Endometrial microvascular endothelial cells (primary cell): ENCODE results near the gene RBP4. TPM values are rescaled to one million over a fixed set of nuclear protein-coding genes. Genes with fewer than 3 reads are reported as not detected.

Experiments used
- in situ Hi-C: cut with HindIII; loops from 2 replicates; pipeline ENCODE4 v1.10.0; 2017; ENCODE audit warnings: low sequenced_read_pairs, low pct_unique_long_range_greater_than_20kb; ENCODE audit errors: inconsistent ontology term
- total RNA-seq: library from RNA; depleted of rRNA; stranded (reverse); fragments of >200 nt; gene quantifications from one replicate; pipeline ENCODE4 v1.2.3, GENCODE V29; 2015; ENCODE audit errors: inconsistent ontology term

The RBP4 gene
- not detected for total RNA-seq

- in situ Hi-C loops = no loop called here
Observed at GRCh38 chr10:93601146-93601773, at the start of gene RBP4. TSS of gene RBP4 (minus strand) at chr10:93601235. CDS start at chr10:93601028, 207 bp downstream.

- in situ Hi-C loops = no loop called here
Observed at GRCh38 chr10:93639791-93640190, 38.8 kb upstream of the RBP4 start.

GRCh38 chr10:93630625-93631557 is 29.9 kb upstream of the RBP4 start:
- in situ Hi-C loops = no loop called here

GRCh38 chr10:93629647-93630305 is 28.7 kb upstream of the RBP4 start:
- in situ Hi-C loops = no loop called here

- in situ Hi-C loops = no loop called here
Observed at GRCh38 chr10:93628858-93629257, 27.8 kb upstream of the RBP4 start.

GRCh38 chr10:93622942-93623341 is 21.9 kb upstream of the RBP4 start:
- in situ Hi-C loops = no loop called here

- in situ Hi-C loops = no loop called here
Observed at GRCh38 chr10:93620925-93621324, 19.9 kb upstream of the RBP4 start.

- in situ Hi-C loops = no loop called here
Observed at GRCh38 chr10:93615576-93616235, 14.7 kb upstream of the RBP4 start.

- in situ Hi-C loops = no loop called here
Observed at GRCh38 chr10:93614101-93614825, 13.2 kb upstream of the RBP4 start.

- in situ Hi-C loops = no loop called here
Observed at GRCh38 chr10:93613126-93613525, 12.1 kb upstream of the RBP4 start.

DNA sequence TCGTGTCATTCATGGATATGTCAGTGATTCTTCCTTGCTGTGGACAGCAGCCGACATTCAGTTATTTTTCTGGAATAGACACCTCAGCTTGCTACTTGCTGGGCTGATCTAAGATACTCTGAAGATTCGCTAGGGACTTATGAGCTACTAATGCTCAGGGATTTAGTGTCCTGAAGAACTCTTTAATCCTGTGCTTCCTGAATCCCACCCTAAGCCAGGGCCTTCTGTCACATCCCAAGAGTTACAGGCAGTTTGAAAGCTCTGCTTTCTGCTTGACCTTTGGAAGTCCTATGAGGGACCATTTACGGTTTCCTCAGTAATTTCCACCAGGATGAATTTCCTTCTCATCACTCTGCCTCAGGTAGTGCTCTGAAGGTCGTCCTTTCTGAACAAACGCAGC is 11.3 kb upstream of the RBP4 start, which contains the start of gene PDE6C:
PDE6C (plus strand) TSS at position 227 of the 400 bp plus-strand sequence. CDS start 189 bp downstream, outside the sequence.
- in situ Hi-C loops = no loop called here

DNA sequence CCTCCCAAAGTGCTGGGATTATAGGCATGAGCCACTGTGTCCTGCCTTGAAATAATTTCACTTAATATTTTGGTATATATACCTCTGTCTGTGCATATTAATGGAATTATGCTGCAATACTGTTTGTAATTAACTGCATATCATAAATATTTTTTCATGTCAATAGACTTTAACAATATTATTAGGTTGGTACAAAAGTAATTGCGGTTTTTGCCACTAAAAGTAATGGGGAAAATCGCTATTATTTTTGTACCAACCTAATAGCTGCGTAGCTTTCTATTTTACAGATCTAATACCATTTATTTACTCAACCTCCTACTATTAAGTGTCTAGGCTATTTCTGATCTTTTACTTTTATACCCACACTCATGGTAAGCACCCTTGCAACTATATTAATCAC is 7.4 kb upstream of the RBP4 start:
- in situ Hi-C loops = no loop called here

- in situ Hi-C loops = no loop called here
Observed at GRCh38 chr10:93604146-93604545, 3.1 kb upstream of the RBP4 start.

GRCh38 chr10:93603023-93603422 is 2.0 kb upstream of the RBP4 start:
- in situ Hi-C loops = no loop called here

DNA sequence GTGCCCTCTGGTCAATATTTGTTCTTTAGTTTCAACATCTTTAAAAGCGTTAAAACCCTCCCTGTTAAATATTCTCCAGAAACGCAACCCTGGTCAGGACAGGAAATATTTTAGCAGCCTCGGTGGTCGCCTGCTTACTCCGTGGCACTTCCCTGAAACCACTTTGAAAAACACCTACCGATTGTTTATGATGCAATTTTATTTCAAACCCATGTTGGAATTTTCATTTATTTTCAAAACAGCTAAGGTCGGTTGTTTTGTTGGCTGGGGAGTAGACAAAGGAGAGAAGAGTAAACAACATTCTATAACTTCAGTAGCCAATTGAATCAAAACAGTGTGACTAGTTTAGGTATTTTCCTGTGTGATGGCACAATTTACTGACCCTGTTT is 733 bp upstream of the RBP4 start:
- in situ Hi-C loops = no loop called here

DNA sequence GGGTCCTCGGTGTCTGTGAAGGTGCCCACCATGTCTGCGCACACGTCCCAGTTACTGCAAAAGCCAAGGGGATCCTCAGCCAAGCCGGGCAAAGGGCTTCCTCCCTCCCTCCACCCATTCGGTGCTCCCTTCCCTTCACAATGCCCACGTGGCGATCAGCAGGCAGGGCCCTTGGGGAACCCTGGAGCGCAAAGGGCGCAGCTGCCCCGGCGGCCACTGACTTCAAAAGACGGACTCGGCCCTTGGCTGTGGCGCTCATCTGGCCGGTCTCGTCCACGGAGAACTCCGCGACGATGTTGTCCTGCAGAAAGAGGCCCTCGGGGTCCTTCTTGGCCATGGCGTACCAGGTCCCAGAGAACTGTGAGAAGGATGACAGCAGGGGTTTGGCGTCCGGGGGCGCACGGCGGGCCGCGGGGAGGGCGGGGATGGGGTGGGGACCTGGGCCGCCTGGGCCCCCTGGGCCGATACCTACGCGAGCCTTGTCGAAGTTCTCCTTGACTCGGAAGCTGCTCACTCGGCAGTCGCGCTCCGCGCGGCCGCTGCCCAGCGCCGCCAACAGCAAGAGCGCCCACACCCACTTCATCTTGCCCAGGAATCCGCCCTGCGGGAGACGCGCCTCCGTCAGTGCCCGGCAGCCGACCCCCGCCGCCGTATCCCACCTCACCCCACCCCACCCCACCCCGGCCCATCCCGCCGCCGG is 439 bp downstream of the RBP4 start:
- in situ Hi-C loops = no loop called here

GRCh38 chr10:93599778-93600177 is 1.3 kb downstream of the RBP4 start:
- in situ Hi-C loops = no loop called here

DNA sequence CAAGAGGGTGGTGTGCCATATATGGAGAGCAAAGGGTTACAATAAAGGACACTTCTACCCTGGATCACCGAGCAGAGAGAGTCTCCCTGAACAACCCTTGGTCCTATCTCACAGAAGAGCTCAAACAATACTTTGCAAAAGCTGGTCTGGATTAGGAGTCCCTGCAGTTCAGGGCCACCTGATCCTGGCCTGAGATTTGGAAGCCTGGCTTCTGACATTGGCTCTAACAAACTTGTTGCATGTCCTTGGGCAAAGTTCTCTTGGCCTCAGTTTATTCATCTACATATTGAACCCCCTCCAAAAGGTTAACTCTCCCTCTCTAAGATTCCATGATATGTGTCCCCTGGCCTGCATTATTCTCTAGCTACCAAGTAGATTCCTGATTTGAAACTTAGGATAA is 1.7 kb downstream of the RBP4 start:
- in situ Hi-C loops = no loop called here
